IMR-90 (cell line): ENCODE measurements around the gene MCTP1.

Experiments
- CEBPB ChIP-seq: IDR thresholded peaks from 2 replicates; pipeline ENCODE4 v1.6.1; 2012; ENCODE audit warnings: low read depth, low read length, improper control_type of control experiment
- CHD1 ChIP-seq: IDR thresholded peaks from 2 replicates; pipeline ENCODE4 v1.6.1; 2012; ENCODE audit warnings: low read depth, low read length, improper control_type of control experiment
- FOS ChIP-seq: fragments of 150-350 bp; IDR thresholded peaks from 2 replicates; pipeline ENCODE4 v1.6.1; 2016; ENCODE audit warnings: low read depth, low read length
- MAFK ChIP-seq: IDR thresholded peaks from 2 replicates; pipeline ENCODE4 v1.6.1; 2012; ENCODE audit warnings: low read depth, low read length, improper control_type of control experiment
- MAZ ChIP-seq: IDR thresholded peaks from 2 replicates; pipeline ENCODE4 v1.6.1; 2012; ENCODE audit warnings: low read depth, mild to moderate bottlenecking, low read length, improper control_type of control experiment, moderate library complexity, borderline replicate concordance
- MXI1 ChIP-seq: IDR thresholded peaks from 2 replicates; pipeline ENCODE4 v1.6.1; 2012; ENCODE audit warnings: low read depth, mild to moderate bottlenecking, low read length, moderate library complexity, borderline replicate concordance
- NFE2L2 ChIP-seq: fragments of 150-350 bp; IDR thresholded peaks from 2 replicates; pipeline ENCODE4 v1.6.1; 2016; ENCODE audit warnings: low read depth, mild to moderate bottlenecking, low read length
- POLR2A ChIP-seq: IDR thresholded peaks from 2 replicates; pipeline ENCODE4 v1.6.1; 2012; ENCODE audit warnings: mild to moderate bottlenecking, low read depth, low read length
- RAD21 ChIP-seq: IDR thresholded peaks from 2 replicates; pipeline ENCODE4 v1.6.1; 2012; ENCODE audit warnings: low read length, improper control_type of control experiment
- RFX5 ChIP-seq: IDR thresholded peaks from 2 replicates; pipeline ENCODE4 v1.8.0; 2012; ENCODE audit warnings: low read depth, mild to moderate bottlenecking, low read length, moderate library complexity
- SMC3 ChIP-seq: fragments of 150-350 bp; IDR thresholded peaks from 2 replicates; pipeline ENCODE4 v1.6.1; 2016; ENCODE audit warnings: low read depth, mild to moderate bottlenecking, antibody characterized with exemption, low read length, moderate library complexity
- TF ChIP-seq, protein P1 (sequence below): conservative IDR thresholded peaks from 2 replicates; pipeline ENCODE4 v1.5.1; 2012; ENCODE audit warnings: mild to moderate bottlenecking, low read depth, low read length, improper control_type of control experiment
- TF ChIP-seq, protein P2 (sequence below): fragments of 150-350 bp; IDR thresholded peaks from 2 replicates; pipeline ENCODE4 v1.6.1; 2017; ENCODE audit warnings: mild to moderate bottlenecking, antibody characterized with exemption, low read length, low read depth

DNA sequence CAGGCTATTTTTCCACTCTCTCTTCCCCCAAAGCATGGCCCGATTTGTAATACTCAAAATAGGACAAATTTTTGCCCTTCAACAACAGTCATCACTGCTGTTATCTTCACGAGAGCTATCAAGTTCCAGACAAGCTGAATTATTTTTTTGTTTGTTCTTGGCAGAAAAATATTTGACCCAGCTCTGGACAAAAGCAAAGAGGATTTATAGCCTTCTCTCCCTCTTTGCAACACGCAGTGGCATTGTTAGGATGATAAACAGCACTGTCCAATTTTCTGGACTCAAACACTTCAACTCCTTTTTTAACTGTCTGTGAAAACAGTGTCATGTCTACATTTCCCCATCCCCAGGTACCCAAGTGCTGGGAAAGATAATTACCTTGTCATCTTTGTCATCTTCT lies 506.2 kb downstream of the MCTP1 start:
- no peak for TF ChIP-seq RFX5
- TF ChIP-seq, protein P1, sequence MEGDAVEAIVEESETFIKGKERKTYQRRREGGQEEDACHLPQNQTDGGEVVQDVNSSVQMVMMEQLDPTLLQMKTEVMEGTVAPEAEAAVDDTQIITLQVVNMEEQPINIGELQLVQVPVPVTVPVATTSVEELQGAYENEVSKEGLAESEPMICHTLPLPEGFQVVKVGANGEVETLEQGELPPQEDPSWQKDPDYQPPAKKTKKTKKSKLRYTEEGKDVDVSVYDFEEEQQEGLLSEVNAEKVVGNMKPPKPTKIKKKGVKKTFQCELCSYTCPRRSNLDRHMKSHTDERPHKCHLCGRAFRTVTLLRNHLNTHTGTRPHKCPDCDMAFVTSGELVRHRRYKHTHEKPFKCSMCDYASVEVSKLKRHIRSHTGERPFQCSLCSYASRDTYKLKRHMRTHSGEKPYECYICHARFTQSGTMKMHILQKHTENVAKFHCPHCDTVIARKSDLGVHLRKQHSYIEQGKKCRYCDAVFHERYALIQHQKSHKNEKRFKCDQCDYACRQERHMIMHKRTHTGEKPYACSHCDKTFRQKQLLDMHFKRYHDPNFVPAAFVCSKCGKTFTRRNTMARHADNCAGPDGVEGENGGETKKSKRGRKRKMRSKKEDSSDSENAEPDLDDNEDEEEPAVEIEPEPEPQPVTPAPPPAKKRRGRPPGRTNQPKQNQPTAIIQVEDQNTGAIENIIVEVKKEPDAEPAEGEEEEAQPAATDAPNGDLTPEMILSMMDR, result no peak
- TF ChIP-seq POLR2A, result no peak
- no peak for TF ChIP-seq RAD21
- no peak for TF ChIP-seq MXI1
- no peak for TF ChIP-seq CHD1
- no peak for TF ChIP-seq FOS
- no peak for TF ChIP-seq SMC3
- TF ChIP-seq, protein P2, sequence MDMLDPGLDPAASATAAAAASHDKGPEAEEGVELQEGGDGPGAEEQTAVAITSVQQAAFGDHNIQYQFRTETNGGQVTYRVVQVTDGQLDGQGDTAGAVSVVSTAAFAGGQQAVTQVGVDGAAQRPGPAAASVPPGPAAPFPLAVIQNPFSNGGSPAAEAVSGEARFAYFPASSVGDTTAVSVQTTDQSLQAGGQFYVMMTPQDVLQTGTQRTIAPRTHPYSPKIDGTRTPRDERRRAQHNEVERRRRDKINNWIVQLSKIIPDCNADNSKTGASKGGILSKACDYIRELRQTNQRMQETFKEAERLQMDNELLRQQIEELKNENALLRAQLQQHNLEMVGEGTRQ, result no peak
- TF ChIP-seq MAZ, result no peak
- TF ChIP-seq CEBPB, result no peak
- no peak for TF ChIP-seq MAFK
- TF ChIP-seq NFE2L2, result no peak
